K562 (cell line): ENCODE results near the gene PHACTR2. TPM values are rescaled to one million over a fixed set of nuclear protein-coding genes. Genes with fewer than 3 reads are reported as not detected.

ENCODE experiments used
- ATAC-seq: fragments of 200-7000 bp; cut with Tn5 transposase; 3 replicates; pipeline ENCODE4 v1.9.1; 2020; ENCODE audit warnings: moderate library complexity
- BruUV-seq: library from RNA; stranded (reverse); fragments of 400-500 nt; replicated peaks from 2 replicates; lab custom pipeline; 2021; lab: Mats Ljungman, UMichigan
- CTCF ChIA-PET: fragments of 300-600 bp; formaldehyde crosslinking; extraction: SDS; loops from one replicate; lab custom pipeline; 2021; ENCODE audit warnings: low intra/inter-chr PET ratio; lab: Yijun Ruan, JAX
- POLR2A ChIA-PET: fragments of 300-600, 350-650 bp; sonication (Branson Sonifier 250); formaldehyde crosslinking; extraction: SDS; loops from one replicate; lab custom pipeline; 2021; ENCODE audit warnings: antibody characterized with exemption, inconsistent platforms; lab: Yijun Ruan, JAX
- DNase-seq, 4 experiments: peaks; one replicate each; pipeline versions ENCODE4 v3.0.0 to v3.0.0-alpha.2; 2011 to 2018; ENCODE audit warnings: low spot score in 3 of 4, mixed read lengths in 3 of 4; ENCODE audit errors: extremely low read depth in 1 of 4
- FAIRE-seq: peaks from 2 replicates; lab custom pipeline; 2011; peaks lifted over from hg19 to GRCh38; lab: Jason Lieb, UNC
- H2AFZ ChIP-seq: 2 replicates; pipeline ENCODE4 v1.6.0; 2011; ENCODE audit warnings: low read depth, low read length, control low read depth, inconsistent platforms
- H3K27ac ChIP-seq: fragments of 200-600 bp; 3 replicates; pipeline ENCODE4 v1.8.0; 2011; ENCODE audit warnings: low read depth, mild to moderate bottlenecking, control low read depth, inconsistent platforms, low read length, moderate library complexity, mixed read lengths; ENCODE audit errors: extremely low read depth
- H3K27me3 ChIP-seq, 2 experiments: fragments of 300-600 bp in 1 of 2; 2 replicates in 1 of 2; 3 replicates in 1 of 2; pipeline versions ENCODE4 v1.6.0 to v1.8.0; 2011; ENCODE audit warnings: inconsistent platforms in 2 of 2, low read length in 2 of 2, mild to moderate bottlenecking in 1 of 2, mixed read lengths in 1 of 2, moderate library complexity in 1 of 2; ENCODE audit not compliant: control insufficient read depth in 2 of 2, insufficient read depth in 2 of 2
- H3K36me3 ChIP-seq: fragments of 300-600 bp; 3 replicates; pipeline ENCODE4 v1.8.0; 2011; ENCODE audit warnings: mild to moderate bottlenecking, low read length, inconsistent platforms; ENCODE audit not compliant: control insufficient read depth, insufficient read depth
- H3K4me1 ChIP-seq, 2 experiments: fragments of 200-600 bp in 1 of 2; replicated peaks in 1 of 2; 2 replicates in 1 of 2; 3 replicates in 1 of 2; pipeline versions ENCODE4 v1.5.1 to v1.8.0; 2011; ENCODE audit warnings: inconsistent platforms in 2 of 2, low read length in 2 of 2, mild to moderate bottlenecking in 1 of 2, mixed read lengths in 1 of 2, moderate library complexity in 1 of 2; ENCODE audit not compliant: control insufficient read depth in 2 of 2, insufficient read depth in 2 of 2
- H3K4me2 ChIP-seq: 2 replicates; pipeline ENCODE4 v1.6.1; 2011; ENCODE audit warnings: low read length, control low read depth, inconsistent platforms, mixed read lengths; ENCODE audit not compliant: insufficient read depth
- H3K4me3 ChIP-seq: fragments of 200-600 bp; sonication (generic), shearing (Covaris generic); 2 replicates; pipeline ENCODE4 v1.5.1; 2016; ENCODE audit warnings: control low read depth, inconsistent platforms
- H3K79me2 ChIP-seq: fragments of 200-600 bp; 3 replicates; pipeline ENCODE4 v1.8.0; 2011; ENCODE audit warnings: low read length, inconsistent platforms; ENCODE audit not compliant: control insufficient read depth, insufficient read depth
- H3K9ac ChIP-seq, 2 experiments: 2 replicates each; pipeline versions ENCODE4 v1.6.0 to v1.6.1; 2011; ENCODE audit warnings: low read depth in 2 of 2, low read length in 2 of 2, control low read depth in 1 of 2, inconsistent platforms in 1 of 2, mild to moderate bottlenecking in 1 of 2, mixed read lengths in 1 of 2; ENCODE audit not compliant: insufficient read depth in 1 of 2
- H3K9me1 ChIP-seq: one replicate; pipeline ENCODE4 v1.6.0; 2011; ENCODE audit warnings: inconsistent platforms, mild to moderate bottlenecking, low read length, moderate library complexity; ENCODE audit not compliant: control insufficient read depth, insufficient read depth
- H3K9me3 ChIP-seq: replicated peaks from 2 replicates; pipeline ENCODE4 v1.5.1; 2011; ENCODE audit warnings: low read depth, low read length, inconsistent platforms; ENCODE audit not compliant: control insufficient read depth, insufficient read depth
- H4K20me1 ChIP-seq: replicated peaks from 2 replicates; pipeline ENCODE4 v1.6.1; 2011; ENCODE audit warnings: low read length, inconsistent platforms, mixed read lengths; ENCODE audit not compliant: control insufficient read depth, insufficient read depth
- C11orf30 ChIP-seq: fragments of 450-650 bp; IDR thresholded peaks from 2 replicates; pipeline ENCODE4 v1.6.1; 2016; ENCODE audit warnings: low read depth, mild to moderate bottlenecking
- CEBPB ChIP-seq: fragments of 450-650 bp; IDR thresholded peaks from 2 replicates; pipeline ENCODE4 v1.6.1; 2016; ENCODE audit warnings: missing genetic modification characterization, missing compliant biosample characterization
- CEBPG ChIP-seq, 3 experiments: fragments of 200-800 bp in 1 of 3; sonication (Bioruptor generic) in 1 of 3; sonication (generic) in 1 of 3; formaldehyde crosslinking in 1 of 3; IDR thresholded peaks in 2 of 3; conservative IDR thresholded peaks in 1 of 3; 2 replicates each; pipeline versions ENCODE4 v1.6.1 to v1.8.0; 2016 to 2022; ENCODE audit warnings: missing compliant biosample characterization in 2 of 3, missing genetic modification characterization in 2 of 3, mild to moderate bottlenecking in 1 of 3, missing genetic modification reagents in 1 of 3
- CREB3 ChIP-seq: fragments of 450-650 bp; conservative IDR thresholded peaks from 2 replicates; pipeline ENCODE4 v1.6.1; 2016; ENCODE audit warnings: missing genetic modification characterization, low read depth, mild to moderate bottlenecking, missing compliant biosample characterization, moderate library complexity
- DPF2 ChIP-seq: fragments of 450-650 bp; IDR thresholded peaks from 2 replicates; pipeline ENCODE4 v1.6.1; 2016
- ETV6 ChIP-seq, 3 experiments: fragments of 150-350 bp in 1 of 3; sonication (generic) in 1 of 3; formaldehyde crosslinking in 1 of 3; IDR thresholded peaks; 2 replicates each; pipeline versions ENCODE4 v1.6.1 to v1.8.0; 2014 to 2022; ENCODE audit warnings: borderline replicate concordance in 2 of 3, low read depth in 2 of 3, antibody characterized with exemption in 1 of 3, low read length in 1 of 3, mild to moderate bottlenecking in 1 of 3, missing genetic modification reagents in 1 of 3
- FOXA1 ChIP-seq: fragments of 450-650 bp; IDR thresholded peaks from 2 replicates; pipeline ENCODE4 v1.6.1; 2016; ENCODE audit warnings: mild to moderate bottlenecking, borderline replicate concordance
- KAT8 ChIP-seq: fragments of 450-650 bp; IDR thresholded peaks from 2 replicates; pipeline ENCODE4 v1.6.1; 2016; ENCODE audit warnings: low read depth, mild to moderate bottlenecking
- MBD2 ChIP-seq: sonication (generic); IDR thresholded peaks from 2 replicates; pipeline ENCODE4 v1.6.1; 2016; ENCODE audit warnings: low read depth, borderline replicate concordance
- MYNN ChIP-seq, 2 experiments: sonication (generic); formaldehyde crosslinking in 1 of 2; IDR thresholded peaks; 2 replicates each; pipeline versions ENCODE4 v1.5.0 to v1.6.1; 2016 to 2020; ENCODE audit warnings: antibody characterized with exemption in 1 of 2, missing genetic modification reagents in 1 of 2
- SREBF2 ChIP-seq: sonication (generic); formaldehyde crosslinking; IDR thresholded peaks from 2 replicates; pipeline ENCODE4 v1.4.0; 2020; ENCODE audit warnings: mild to moderate bottlenecking, missing genetic modification reagents
- TEAD2 ChIP-seq: fragments of 450-650 bp; IDR thresholded peaks from 2 replicates; pipeline ENCODE4 v1.6.1; 2016; ENCODE audit warnings: missing genetic modification characterization, control low read depth, missing compliant biosample characterization
- ZNF586 ChIP-seq: fragments of 450-650 bp; formaldehyde crosslinking; conservative IDR thresholded peaks from 2 replicates; pipeline ENCODE4 v1.4.0; 2020; ENCODE audit warnings: mild to moderate bottlenecking, moderate library complexity
- WGBS: fragments of 100-300 bp; shearing (Covaris generic); methylation state at CpG from one replicate; pipeline ENCODE4 v1.1.6; 2016; ENCODE audit warnings: low coverage, mixed read lengths; ENCODE audit not compliant: insufficient coverage; ENCODE audit errors: missing lambda C conversion rate; 5-methylcytosine and 5-hydroxymethylcytosine counted together
- in situ Hi-C: fragments of 300-500 bp; cut with MboI; formaldehyde crosslinking; loops from 4 replicates; pipeline ENCODE4 v1.15.0; 2018; ENCODE audit warnings: inconsistent platforms, mixed read lengths
- intact Hi-C: fragments of 100-400 bp; cut with micrococcal nuclease; formaldehyde crosslinking; loops from 2 replicates; pipeline ENCODE4 v1.14.2; 2022
- polyA plus RNA-seq, 8 experiments: library from polyadenylated mRNA; depleted of rRNA in 4 of 8; stranded (reverse) in 5 of 8; unstranded in 3 of 8; fragments of >200 nt; fragmentation: Nextera tagmentation in 2 of 8; fragmentation: Illumina TruSeq in 1 of 8; extraction: Ambion mirVana in 2 of 8; extraction: Trizol in 1 of 8; gene quantifications; 2 replicates each; pipeline versions ENCODE4 v1.2.1 to v1.2.3, GENCODE V29; 2011 to 2014; ENCODE audit warnings: inconsistent platforms in 1 of 8, missing spikeins in 1 of 8
- total RNA-seq, 7 experiments: library from RNA; depleted of rRNA in 6 of 7; stranded (reverse); fragments of >200 nt in 6 of 7; fragmentation: Illumina TruSeq in 2 of 7; extraction: Trizol in 2 of 7; gene quantifications; 2 replicates each; pipeline versions ENCODE4 v1.2.1 to v1.2.3, GENCODE V29; 2011 to 2021; ENCODE audit warnings: low replicate concordance in 1 of 7
- TF ChIP-seq, protein P1 (sequence below), 2 experiments: fragments of 150-350 bp in 1 of 2; IDR thresholded peaks; 2 replicates each; pipeline ENCODE4 v1.6.1; 2012 to 2016; ENCODE audit warnings: low read depth in 2 of 2, low read length in 2 of 2, mild to moderate bottlenecking in 1 of 2, moderate library complexity in 1 of 2

PHACTR2 gene
- total and polyA plus RNA-seq, 9 of the 15 experiments (the other 6 are each of a cell fraction or from before 2014, with no cell fraction given) = 5.3 to 52.5 (median 22.9) TPM

DNA sequence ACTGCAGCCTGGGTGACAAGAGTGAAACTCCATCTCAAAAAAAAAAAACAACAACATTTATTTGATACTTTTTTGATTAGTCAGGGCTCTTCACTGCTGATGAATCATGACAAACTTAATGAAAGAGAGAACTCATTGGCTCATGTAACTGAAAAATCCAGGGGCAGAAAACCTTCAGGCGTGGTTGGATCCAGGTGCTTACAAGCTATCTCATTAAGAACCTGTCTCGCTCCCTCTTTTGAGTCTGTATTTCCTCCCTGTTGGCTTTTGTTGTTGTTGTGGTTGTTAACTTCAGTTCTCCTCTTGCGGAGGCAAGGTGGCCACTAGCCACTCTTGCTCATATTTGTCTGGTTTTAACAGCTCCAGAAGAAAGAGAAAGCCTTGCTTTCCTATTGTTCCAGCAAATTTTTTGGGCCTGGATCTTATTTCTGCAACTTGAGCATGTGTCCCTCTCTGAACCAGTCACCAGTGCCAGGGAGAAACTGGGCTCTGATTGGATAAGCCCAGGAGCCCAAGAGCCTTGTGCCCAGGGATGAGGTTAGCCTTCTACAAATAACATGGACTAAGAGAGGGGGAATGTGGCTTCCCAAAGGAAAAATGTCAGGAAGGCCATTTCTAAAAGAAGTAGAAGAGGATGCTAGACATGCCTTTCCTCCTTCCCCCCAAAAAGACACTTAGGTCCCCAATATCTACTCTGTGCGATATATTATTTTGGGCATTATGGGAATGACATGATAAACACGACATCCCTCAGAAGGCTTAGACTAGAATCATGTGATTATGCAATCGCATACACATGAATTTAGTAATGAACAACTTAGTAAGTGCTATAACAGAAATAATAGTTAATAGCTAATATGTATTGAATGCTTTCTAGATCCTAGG lies 64.5 kb downstream of the PHACTR2 start:
- no peak for FAIRE-seq
- no peak for TF ChIP-seq C11orf30
- no peak for TF ChIP-seq FOXA1
- TF ChIP-seq TEAD2 (tag) = no peak
- TF ChIP-seq MBD2 = no peak
- no peak for TF ChIP-seq CREB3 (tag)
- no peak for TF ChIP-seq KAT8
- no peak for TF ChIP-seq CEBPG (CRISPR knock-in tag; IDR thresholded peaks at IDR 0.05)
- TF ChIP-seq CEBPG (tag; conservative IDR thresholded peaks at IDR 0.05 in 1 of 2, IDR thresholded peaks at IDR 0.05 in 1 of 2) = peak; percentile 63 to 90; a peak in 3 of 4 replicates
- no peak for TF ChIP-seq ETV6 (IDR thresholded peaks at IDR 0.05; ENCODE audit: borderline replicate concordance in 1 of 2, low read depth in 2 of 2, low read length in 1 of 2)
- TF ChIP-seq ETV6 (CRISPR knock-in tag; IDR thresholded peaks at IDR 0.05; ENCODE audit: borderline replicate concordance) = no peak
- TF ChIP-seq CEBPB (tag) = peak; percentile 88
- TF ChIP-seq, protein P1, sequence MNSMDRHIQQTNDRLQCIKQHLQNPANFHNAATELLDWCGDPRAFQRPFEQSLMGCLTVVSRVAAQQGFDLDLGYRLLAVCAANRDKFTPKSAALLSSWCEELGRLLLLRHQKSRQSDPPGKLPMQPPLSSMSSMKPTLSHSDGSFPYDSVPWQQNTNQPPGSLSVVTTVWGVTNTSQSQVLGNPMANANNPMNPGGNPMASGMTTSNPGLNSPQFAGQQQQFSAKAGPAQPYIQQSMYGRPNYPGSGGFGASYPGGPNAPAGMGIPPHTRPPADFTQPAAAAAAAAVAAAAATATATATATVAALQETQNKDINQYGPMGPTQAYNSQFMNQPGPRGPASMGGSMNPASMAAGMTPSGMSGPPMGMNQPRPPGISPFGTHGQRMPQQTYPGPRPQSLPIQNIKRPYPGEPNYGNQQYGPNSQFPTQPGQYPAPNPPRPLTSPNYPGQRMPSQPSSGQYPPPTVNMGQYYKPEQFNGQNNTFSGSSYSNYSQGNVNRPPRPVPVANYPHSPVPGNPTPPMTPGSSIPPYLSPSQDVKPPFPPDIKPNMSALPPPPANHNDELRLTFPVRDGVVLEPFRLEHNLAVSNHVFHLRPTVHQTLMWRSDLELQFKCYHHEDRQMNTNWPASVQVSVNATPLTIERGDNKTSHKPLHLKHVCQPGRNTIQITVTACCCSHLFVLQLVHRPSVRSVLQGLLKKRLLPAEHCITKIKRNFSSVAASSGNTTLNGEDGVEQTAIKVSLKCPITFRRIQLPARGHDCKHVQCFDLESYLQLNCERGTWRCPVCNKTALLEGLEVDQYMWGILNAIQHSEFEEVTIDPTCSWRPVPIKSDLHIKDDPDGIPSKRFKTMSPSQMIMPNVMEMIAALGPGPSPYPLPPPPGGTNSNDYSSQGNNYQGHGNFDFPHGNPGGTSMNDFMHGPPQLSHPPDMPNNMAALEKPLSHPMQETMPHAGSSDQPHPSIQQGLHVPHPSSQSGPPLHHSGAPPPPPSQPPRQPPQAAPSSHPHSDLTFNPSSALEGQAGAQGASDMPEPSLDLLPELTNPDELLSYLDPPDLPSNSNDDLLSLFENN (IDR thresholded peaks at IDR 0.05; ENCODE audit: low read depth in 2 of 2, low read length in 2 of 2) = no peak
- no peak for TF ChIP-seq SREBF2
- no peak for TF ChIP-seq DPF2
- TF ChIP-seq ZNF586 (CRISPR knock-in tag) = no peak
- no peak for TF ChIP-seq MYNN (IDR thresholded peaks at IDR 0.05)
- TF ChIP-seq MYNN (CRISPR knock-in tag; IDR thresholded peaks at IDR 0.05) = no peak

More for the DNA sequence above, 64.5 kb downstream of the PHACTR2 start:
- Histone ChIP-seq H3K79me2 (no peaks in the 10 kb centered on the region), H3K4me2 (no peak overlapping the region), H3K27ac (no peak overlapping the region), H3K9me1 (no peaks in the 10 kb centered on the region), H3K36me3 (no peaks in the 10 kb centered on the region; the same call in 2 of the 3 replicates), H3K9me3 (no peaks in the 10 kb centered on the region), H4K20me1 (no peaks in the 10 kb centered on the region), H3K4me3 (no peak overlapping the region), H3K9ac (no peak overlapping the region), H3K27me3 (no peaks in the 10 kb centered on the region), H3K4me1 (peaks cover 0 to 3% of the 10 kb centered on the region in 2 experiments; a peak in 4 of 5 replicates), H2AFZ (no peak overlapping the region)
- POLR2A ChIA-PET = interaction anchor here (0.7 to 1.4 kb wide), 2 partner anchors 32 to 66 kb away, joined by 3 read pairs; no protein-coding TSS in a partner anchor
- in situ Hi-C loops = no loop called here
- WGBS = 95% methylated on average over 6 of the region's 6 CpGs
- ATAC-seq (no peak), DNase-seq (no peak)
- intact Hi-C loops = no loop called here
- CTCF ChIA-PET = no interaction called here
- BruUV-seq = no TSS peak
